HG03135 (cell line): Measurements from ENCODE around the gene CACNG3.
"Not testable (repeated sequence)": the region's sequence is repeated elsewhere in the genome, so short reads cannot be mapped to it uniquely, and the experiment has no call there.

ENCODE experiments used
- ATAC-seq: cut with Tn5 transposase; IDR thresholded peaks from one replicate; pipeline ENCODE4 v1.9.1; 2021; ENCODE audit warnings: mild to moderate bottlenecking, moderate library complexity; ENCODE audit not compliant: unreplicated experiment

The CACNG3 gene

DNA sequence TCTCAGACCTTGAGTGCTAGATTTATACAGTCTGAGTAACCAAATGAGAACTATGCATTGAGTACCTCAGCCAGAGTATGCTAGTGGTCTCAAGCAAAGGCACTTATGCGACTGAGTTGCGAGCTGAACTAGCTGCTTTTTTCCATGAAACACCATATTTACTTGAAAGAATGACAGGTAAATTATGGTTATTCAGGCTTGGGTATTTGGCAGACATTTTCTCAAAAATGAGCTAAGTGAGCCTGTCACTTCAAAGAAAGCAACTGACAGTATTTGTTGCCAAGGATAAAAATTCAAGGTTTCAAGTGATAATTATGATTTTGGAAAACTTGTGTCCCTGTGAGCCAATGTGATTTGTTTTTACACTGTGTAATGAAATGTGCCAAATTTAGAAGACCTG, 19.3 kb downstream of the CACNG3 start:
- no peak for ATAC-seq

DNA sequence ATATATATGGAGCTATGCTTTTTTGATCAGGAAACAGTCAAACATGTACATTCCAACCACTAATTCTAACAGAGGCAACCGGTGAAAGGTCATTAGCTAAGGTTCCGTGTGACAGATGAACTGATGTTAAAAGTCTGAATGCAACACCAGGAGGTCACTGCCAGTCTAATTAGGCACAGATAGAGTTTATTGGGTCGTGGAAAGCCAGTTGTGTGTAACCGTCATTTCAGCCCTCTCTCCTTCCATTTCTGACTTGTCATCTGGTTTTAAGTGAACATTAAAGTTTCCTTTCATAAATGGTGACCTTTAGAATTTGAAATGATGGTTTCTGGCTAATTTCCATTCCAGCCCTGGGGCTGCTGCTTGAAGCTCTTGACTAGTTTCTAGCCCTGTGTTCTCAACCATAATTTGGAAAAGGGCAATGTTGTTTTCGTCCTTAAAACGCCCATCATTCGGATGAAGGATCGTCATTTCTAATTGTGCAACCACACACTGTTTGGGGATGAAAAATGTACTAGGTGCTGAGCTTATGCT, 23.9 kb downstream of the CACNG3 start:
- no peak for ATAC-seq

DNA sequence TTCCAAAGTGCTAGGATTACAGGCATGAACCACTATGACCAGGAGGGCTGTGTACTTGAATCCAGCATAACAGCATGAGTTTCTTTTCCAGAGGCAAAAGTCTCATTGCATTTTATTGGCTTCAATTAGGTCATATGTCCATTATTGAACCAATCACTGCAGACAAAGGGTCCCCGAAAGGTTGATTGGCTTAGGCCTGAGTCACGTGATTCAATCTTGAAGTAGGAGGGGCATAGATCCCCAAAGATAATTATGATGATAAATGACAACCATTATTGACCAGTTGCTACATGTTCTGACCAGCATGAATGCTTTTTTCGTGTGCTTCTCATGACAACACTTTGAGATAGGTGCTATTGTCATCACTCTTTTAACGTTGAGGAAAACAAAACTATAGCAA, 25.3 kb downstream of the CACNG3 start:
- no peak for ATAC-seq

DNA sequence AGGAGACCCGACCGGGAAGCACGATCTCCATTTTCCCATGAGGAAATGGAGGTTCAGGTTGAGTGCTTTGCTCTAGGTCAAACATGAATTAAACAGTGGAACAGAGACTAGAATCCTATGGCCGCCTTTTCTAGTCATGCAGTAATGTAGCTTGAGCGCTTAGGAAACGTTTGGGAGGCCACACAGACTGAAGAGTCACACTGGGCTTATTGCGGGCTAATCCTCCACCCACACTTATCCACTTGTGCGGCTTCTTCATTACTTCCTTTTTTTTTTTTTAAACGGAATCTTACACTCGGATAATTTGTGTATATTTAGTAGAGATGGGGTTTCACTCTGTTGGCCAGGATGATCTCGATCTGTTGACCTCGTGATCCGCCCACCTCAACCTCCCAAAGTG, 26.0 kb downstream of the CACNG3 start:
- ATAC-seq = no peak

DNA sequence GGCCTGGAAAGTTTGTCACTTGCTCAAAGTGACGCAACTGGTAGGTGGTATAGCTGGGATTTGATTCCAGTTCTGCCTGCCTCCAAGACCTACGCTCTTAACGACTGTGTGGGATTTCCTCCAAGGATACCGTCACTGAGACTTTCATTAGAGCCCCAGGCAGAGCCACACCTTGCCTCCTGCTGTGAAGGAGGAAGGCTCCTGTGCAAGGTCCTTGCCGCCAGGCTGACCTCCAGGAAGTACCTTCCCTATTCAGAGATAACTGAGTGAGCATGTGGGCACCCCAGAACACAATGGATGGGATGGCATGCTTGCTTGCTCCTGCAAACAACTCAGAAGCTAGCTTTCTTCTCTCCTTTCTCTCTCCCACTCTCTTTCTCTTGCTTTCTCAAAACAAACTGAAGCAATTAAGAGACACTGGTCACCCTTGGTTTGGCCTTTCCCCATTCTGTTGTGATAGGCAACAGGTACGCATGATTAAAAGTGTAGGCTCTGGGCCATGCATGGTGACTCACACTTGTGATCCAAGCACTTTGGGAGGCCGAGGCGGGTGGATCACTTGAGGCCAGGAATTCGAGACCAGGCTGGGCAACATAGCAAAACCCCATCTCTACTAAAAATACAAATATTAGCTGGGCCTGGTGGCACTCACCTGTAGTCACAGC, 30.7 kb downstream of the CACNG3 start:
- no peak for ATAC-seq

GRCh38 chr16:24288516-24288915, 32.4 kb downstream of the CACNG3 start:
- no peak for ATAC-seq

GRCh38 chr16:24289166-24289700, 33.1 kb downstream of the CACNG3 start:
- ATAC-seq = no peak

DNA sequence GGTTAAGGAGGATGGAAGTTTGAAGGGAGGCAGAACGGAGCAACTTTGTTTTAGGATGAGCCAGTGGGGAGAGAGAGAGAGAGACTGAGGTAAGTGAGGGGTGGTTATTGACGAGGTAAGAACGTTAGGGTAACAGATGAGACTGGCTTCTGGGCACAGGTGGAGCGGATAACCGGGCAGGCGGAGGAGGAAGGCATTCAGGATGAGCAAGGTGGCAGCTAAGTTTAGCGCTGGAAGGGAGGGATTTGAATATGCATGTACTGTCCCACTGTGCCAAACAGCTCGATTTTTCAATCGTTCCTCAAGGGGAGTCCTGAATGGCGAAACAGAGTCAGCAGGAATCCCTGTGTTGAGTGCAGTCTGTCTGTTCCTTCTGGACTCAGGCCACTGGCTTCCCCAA, 35.8 kb downstream of the CACNG3 start:
- no peak for ATAC-seq

DNA sequence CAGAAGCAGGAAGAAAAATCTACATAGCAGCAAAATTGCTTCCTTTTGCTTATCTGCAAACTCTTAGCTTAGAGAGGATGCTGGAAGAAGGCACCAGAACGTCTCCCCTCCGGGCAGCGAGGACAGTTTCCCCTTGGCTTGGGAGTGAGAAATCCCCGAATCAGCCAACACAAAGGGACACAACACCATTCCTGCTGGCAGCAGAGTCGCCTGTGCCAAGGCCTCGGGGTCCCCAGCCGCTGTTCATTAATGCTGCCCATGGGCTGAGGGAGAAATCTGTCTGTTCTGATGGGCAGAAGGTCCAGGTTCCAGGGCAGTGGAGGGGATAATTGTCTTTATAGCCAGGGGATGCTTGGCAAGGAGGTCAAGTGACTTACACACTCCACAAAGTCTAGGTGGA, 38.0 kb downstream of the CACNG3 start:
- ATAC-seq = no peak

- no peak for ATAC-seq
Measured at GRCh38 chr16:24297375-24297774, 41.2 kb downstream of the CACNG3 start.

GRCh38 chr16:24298548-24299167, 42.5 kb downstream of the CACNG3 start:
- ATAC-seq = no peak

GRCh38 chr16:24300750-24301149, 44.6 kb downstream of the CACNG3 start:
- not testable (repeated sequence) for ATAC-seq

DNA sequence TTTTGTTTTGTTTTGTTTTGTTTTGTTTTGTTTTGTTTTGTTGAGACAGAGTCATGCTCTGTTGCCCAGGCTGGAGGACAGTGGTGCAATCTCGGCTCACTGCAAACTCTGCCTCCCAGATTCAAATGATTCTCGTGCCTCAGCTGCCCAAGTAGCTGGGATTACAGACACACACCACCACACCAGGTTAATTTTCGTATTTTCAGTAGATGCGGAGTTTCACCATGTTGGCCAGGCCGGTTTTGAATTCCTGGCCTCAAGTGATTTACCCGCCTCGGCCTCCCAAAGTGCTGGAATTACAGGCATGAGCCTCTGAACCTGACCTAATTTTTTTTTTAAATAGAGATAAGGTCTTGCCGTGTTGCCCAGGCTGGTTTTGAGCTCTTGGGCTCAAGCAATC, 46.5 kb downstream of the CACNG3 start:
- no peak for ATAC-seq

DNA sequence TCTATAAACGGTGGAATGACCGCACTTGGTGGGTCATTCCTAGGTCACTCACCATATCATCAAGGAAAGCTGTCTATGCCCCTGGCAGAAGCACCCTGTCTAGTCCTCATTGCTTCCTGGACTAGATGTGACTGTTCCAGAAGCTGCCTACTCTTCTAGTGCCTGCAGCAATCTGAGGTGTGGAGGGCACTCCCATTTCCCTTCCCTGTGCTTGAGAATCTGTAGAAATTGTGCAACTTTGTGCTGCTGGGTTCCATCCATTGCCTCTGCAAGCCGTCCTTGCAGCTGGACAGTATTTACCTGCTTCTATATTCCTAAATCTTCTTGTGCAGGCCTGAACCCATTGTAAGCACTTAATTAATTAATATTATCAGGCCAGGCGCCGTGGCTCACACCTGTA, 52.1 kb downstream of the CACNG3 start:
- no peak for ATAC-seq

DNA sequence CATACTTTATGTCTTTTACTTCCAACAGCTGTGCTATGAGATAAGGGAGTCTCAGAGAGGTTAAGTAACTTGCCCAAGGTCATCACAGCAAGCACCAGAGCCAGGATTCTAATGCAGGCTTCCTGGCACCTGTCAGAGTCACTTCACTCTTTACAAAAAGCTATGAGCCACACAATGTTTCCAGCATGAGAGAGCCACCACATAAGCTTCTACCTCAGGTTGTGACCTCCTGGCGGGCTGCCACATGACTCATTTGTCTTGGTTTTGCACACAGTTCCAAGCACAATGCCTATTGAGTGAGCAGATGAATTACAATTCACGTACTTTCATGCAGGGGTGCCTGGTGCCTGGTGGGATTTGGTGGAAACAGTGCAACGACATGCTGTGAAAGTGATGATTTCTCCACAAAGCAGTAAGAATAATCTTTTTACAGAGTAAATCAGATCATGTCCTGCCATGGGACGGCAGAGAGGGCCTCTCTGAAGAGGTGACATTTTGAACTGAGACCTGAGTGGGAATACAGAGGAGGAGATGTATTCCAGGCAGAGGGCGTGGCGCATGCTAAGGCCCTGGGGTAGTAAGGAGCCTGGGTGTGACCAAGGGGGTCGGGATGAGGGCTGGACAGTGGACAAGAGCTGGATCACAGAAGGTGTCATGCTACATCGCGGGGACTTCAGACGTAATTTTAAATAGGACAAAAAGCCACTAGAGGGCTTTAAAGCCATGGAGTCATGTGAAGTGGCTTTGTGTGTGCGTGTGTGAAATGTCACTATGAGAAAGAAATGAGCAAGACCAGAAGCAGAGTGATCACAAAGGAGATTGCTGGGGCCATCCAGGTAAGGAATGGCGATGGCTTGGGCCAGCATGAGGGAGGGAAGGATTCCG, 53.4 kb downstream of the CACNG3 start:
- ATAC-seq = no peak

GRCh38 chr16:24315343-24315742, 59.2 kb downstream of the CACNG3 start:
- no peak for ATAC-seq

- no peak for ATAC-seq
Measured at GRCh38 chr16:24318680-24319079, 62.5 kb downstream of the CACNG3 start.

- no peak for ATAC-seq
Measured at GRCh38 chr16:24319126-24319814, 63.1 kb downstream of the CACNG3 start.

GRCh38 chr16:24322106-24322505, 66.0 kb downstream of the CACNG3 start:
- ATAC-seq = no peak

- ATAC-seq = no peak
Measured at GRCh38 chr16:24324421-24324820, 68.3 kb downstream of the CACNG3 start.
